ENCODE data around the gene ADGRF1.
"Not testable (repeated sequence)": the region's sequence is repeated elsewhere in the genome, so short reads cannot be mapped to it uniquely, and the experiment has no call there.

The ADGRF1 gene

DNA sequence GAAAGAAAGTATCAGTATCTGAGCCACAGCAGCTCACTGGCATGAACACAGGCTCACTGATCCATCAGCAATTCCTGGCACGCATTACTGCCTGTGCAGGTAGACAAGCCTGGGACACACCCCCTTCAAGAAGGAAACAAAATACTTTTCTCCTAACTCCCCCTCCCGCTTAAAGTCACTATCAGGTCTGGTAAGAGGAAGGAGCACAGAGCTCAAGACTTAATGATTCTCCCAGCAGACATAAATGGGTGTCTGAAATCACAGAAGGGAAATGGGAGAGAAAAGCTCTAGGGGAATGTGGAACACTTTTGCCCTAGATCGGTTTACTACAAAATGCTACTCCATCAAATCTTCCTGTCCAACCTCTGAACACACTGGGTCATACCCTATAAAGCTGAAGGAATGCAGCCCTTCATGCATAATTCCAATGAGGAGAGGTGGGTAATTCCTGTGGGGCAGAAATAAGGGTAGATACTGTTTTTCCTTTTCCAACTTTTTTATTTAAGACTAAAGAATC is at the start of gene ADGRF1:
Gene ADGRF1 (minus strand): TSS at position 58 of the 517 bp plus-strand sequence. CDS start 13,271 bp downstream, outside the sequence.
- DNase-seq = no peak

DNA sequence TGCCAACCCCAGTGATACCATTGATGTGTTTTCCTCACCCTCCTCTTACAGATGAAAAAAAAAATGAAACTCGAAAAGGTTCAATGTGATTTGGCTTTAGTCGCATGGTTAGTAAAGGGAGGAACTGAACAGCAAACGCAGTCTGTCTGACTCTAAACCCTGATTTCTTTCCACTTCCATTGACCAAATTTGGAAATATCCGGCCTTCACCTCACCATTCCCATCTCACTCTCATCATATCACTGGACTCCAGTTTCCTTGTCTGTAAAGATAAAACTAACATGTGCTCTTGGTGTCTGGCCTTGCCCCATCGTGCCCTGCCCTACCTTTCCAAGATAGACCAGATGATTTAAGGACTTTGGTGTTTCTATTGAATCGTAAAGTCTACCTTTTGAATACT is 48.7 kb upstream of the ADGRF1 start:
- no peak for DNase-seq

DNA sequence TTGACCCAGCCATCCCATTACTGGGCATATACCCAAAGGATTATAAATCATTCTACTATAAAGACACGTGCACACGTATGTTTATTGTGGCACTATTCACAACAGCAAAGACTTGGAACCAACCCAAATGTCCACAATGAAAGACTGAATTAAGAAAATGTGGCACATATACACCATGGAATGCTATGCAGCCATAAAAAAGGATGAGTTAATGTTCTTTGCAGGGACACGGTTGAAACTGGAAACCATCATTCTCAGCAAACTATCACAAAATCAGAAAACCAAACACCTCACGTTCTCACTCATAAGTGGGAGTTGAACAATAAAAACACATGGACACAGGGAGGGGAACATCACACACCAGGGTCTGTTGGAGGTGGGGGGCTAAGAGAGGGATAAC is 47.3 kb upstream of the ADGRF1 start:
- DNase-seq = not testable (repeated sequence)

- DNase-seq = no peak
Observed at GRCh38 chr6:47086051-47086770, 44.1 kb upstream of the ADGRF1 start.

- no peak for DNase-seq
Observed at GRCh38 chr6:47084610-47085009, 42.5 kb upstream of the ADGRF1 start.

GRCh38 chr6:47083586-47084047 is 41.5 kb upstream of the ADGRF1 start:
- DNase-seq = no peak

DNA sequence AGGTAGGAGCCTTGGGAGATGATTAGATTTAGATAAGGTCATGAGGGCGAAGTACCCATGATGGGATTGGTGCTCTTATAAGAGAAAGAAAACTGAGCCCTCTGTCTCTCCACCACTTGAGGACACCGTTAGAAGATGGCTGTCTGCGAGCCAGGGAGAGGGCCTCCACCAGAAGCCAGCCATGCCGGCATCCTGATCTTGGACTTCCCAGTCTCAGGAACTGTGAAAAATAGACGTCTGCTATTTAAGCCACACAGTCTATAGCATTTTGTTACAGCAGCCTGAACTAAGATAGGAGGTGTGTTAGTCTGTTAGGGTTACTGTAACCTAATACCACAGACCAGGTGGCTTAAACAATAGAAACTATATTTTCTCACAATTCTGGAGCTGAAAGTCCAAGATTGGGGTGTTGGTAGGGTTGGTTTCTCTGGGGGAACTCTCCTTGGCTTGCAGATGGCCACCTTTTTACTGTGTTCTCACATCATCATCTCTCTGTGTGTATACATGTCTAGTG is 38.0 kb upstream of the ADGRF1 start:
- no peak for DNase-seq

DNA sequence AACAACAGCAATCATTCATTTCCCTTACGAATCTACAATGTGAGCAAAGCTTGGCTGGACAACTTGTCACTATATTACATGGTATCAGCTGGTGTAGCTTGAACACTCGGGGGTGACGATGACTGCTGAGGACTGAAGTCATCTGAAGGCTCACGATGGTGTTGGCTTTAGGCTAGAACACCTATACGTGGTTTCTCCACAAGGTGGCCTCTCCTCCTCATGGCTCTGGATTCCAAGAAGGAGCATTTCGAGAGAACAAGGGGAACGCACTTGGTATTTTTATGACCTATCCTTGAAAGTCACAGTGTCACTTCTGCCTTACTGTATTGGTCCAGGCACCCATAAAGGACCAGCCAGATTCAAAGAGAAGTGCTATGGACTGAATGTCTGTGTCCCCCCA is 37.5 kb upstream of the ADGRF1 start:
- DNase-seq = no peak

DNA sequence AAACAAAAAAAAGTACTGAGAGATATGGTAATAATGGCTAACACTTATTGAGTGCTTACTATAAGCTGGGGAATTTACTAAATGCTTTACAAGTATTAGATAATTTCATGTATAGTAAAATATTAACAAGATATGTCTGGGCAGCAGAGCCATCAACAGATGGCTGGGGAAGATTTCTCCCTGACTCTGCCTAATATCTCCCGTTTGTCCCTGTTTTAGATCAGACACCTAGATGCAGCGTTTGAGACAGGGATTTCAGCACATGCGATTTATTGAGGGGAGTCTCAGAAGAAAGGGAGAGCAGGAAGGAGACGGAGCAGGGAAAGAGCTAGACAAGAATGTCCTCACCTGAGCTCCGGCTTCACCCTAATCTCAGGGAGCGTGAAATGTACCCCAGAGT is 36.9 kb upstream of the ADGRF1 start:
- no peak for DNase-seq

- DNase-seq = no peak
Observed at GRCh38 chr6:47076422-47077344, 34.6 kb upstream of the ADGRF1 start.

- no peak for DNase-seq
Observed at GRCh38 chr6:47075741-47076421, 33.7 kb upstream of the ADGRF1 start.

GRCh38 chr6:47075168-47075567 is 33.0 kb upstream of the ADGRF1 start:
- DNase-seq = no peak

DNA sequence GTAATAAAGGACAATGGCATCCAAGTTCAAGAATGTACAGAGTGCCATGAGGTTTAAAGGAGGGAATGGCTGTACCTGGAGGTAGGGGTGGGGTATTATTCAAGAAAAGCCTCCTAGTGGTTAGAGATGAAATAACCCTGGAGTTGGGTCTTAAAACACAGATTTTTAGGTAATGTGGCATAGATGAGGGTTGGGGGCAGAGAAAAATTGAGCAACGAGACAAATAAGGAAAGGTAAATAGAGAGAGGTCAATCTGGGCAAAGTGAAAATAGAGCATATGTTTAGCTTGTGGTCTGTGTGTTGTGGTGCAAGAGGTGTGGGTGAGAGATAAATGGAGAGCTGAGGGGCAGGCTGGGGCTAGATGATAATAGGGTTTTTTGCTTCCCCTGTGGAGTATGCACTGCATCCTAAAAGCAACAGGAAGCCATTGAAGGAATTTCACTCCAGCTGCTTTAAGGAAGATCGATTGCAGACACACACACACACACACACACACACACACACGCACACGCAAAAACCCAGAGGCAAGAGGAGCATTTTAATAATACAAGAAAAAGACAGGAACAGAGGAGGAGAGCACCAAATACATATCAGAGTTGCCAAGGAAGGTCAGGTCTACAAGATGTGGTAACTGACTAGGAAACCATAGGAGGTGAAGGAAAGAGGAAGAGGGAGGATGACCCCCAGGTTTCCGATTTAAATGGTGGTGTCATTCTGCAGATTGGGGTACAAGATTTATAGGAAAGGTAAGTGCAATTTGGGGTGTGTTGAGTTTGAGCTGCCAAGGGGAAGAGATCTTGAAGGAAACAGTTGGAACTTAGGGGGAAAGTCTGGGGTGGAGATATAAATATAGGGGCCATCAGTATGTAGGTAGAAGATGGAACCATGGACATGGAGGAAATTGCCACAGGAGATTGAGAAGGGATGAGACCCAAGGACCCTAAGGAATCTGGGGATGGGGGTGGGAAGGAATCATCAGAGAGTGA is 31.3 kb upstream of the ADGRF1 start:
- DNase-seq = no peak

GRCh38 chr6:47072667-47073066 is 30.5 kb upstream of the ADGRF1 start:
- DNase-seq = no peak

DNA sequence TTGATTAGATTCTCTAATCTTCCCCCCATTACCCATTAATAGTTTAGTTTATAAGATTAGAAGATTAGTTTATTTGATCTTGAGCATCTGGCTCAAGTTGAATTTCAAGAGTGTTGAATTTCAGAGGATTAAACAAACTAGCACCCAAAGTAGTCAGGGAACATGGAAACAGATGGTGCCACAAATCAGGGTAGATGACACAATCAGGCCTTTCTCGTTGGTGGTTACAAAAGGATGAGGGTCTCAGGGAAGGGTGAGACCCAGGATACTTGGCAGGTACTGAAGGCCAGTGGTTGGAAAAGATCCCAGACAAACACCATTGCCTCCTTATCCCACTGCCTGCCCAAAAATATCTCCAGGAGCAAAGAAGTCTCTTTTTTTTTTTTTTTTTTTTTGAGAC is 29.5 kb upstream of the ADGRF1 start:
- no peak for DNase-seq

- no peak for DNase-seq
Observed at GRCh38 chr6:47070461-47070860, 28.3 kb upstream of the ADGRF1 start.

- no peak for DNase-seq
Observed at GRCh38 chr6:47069156-47069555, 27.0 kb upstream of the ADGRF1 start.

DNA sequence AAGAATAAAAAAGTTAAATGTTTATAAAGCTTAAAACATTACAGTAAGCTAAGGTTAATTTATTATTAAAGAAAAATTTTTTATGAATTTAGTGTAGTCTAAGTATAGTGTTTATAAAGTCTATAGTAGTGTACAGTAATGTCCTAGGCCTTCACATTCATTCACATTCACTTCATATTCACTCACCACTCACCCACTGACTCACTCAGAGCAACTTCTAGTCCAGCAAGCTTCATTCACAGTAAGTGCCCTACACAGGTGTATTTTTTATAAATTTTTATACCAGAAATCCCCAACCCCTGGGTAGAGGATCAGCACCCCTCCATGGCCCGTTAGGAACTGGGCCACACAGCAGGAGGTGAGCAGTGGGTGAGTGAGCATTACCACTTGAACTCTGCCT is 24.3 kb upstream of the ADGRF1 start:
- DNase-seq = no peak

GRCh38 chr6:47064274-47064673 is 22.1 kb upstream of the ADGRF1 start:
- no peak for DNase-seq

DNA sequence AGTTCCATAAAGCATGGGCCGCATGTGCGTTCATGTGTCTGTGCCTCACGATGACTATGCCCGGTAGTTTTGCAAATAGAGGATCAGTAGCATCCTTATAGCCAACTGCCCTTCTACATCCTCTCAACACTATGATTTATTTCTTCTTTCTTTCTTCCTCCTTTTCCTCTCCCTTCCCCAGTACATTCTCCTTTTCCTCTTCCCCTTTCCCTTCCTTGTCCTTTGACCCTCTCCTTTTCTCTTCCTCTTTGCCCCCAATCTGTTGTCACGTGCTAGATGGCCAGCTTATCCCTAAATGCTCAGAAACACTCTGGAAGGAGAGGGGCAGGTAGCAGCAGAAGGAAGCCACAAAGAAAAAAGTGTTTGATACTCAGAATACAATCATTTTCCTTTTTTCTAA is 20.2 kb upstream of the ADGRF1 start:
- no peak for DNase-seq
